Activated CD8-positive, alpha-beta memory T cell treated with anti-CD3 and anti-CD28 coated beads, Interleukin-2, amount 50 U/mL, for 24 hours (primary cell): ENCODE data around the gene DPP3.
"Not testable (repeated sequence)": the region's sequence is repeated elsewhere in the genome, so short reads cannot be mapped to it uniquely, and the experiment has no call there.

ENCODE experiments used
- DNase-seq: peaks from one replicate; pipeline ENCODE4 v3.0.0-alpha.2; 2020; ENCODE audit errors: extremely low read depth

The DPP3 gene

GRCh38 chr11:66464116-66464515 is 16.1 kb upstream of the DPP3 start:
- DNase-seq, result not testable (repeated sequence)

DNA sequence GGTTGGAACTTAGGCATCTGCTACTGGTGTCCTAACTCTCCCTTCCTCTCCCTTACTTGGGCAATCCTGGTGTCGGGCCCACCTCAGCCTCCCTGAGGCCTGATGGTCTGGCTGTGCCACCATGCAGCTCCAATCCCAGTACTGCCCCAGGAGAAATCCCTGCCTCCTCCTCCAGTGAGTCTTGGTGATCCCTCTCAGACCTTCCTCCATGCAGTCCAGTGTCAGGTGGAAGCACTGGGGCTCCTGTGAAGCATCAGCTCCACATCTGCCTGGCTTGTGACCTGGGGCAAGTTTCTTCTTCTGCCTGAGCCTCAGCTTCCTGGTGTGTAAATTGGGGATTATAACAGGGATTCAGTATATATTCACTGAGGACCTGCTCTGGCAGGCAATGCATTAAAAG is 15.3 kb upstream of the DPP3 start:
- no peak for DNase-seq

DNA sequence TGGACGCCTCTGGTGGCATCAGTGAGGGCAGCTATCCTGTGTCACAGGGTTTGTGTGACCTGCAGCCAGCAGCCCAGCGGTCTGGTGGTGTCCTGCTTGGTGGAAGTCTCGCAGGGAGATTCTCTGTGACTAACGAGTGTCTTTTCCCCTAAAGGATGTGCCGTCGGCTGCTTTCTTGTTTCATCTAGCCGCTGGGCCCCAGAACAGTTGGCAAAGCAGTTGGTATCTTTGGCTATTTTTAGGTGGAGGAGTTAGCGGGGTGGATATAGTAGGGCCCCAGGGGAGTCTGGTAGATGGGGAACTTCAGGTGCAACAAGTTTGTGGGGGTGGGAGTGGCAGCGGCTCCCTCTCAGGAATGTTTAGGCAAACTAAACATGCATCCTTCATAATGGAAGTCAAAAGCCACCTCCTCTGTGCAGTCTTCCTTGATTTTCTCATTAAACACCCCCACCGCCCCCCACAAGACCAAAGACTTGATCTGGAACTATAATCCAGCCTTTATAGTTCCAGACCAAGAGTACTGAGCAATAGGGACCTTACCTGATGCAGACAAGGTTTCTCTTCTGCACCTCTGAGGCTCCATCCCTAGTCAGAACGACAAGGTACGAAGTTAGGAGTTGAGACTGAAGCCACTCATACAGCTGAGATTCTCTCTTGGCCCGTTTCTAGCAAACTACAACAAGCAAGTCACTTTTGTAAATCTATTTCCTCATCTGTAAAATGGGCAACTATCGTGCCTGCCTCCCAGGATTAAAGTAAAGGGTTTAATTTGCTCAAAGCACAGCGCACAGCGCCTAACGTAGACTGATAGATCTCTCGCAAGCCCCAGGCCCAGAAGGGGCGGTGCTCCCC is 14.6 kb upstream of the DPP3 start:
- no peak for DNase-seq

- peak; percentile 81 for DNase-seq
Observed at GRCh38 chr11:66466225-66467033, 13.8 kb upstream of the DPP3 start, which contains the start of gene PELI3. Gene PELI3, plus strand, starts transcription at chr11:66466905. Its CDS starts 1,224 bp downstream, at chr11:66468129.

DNA sequence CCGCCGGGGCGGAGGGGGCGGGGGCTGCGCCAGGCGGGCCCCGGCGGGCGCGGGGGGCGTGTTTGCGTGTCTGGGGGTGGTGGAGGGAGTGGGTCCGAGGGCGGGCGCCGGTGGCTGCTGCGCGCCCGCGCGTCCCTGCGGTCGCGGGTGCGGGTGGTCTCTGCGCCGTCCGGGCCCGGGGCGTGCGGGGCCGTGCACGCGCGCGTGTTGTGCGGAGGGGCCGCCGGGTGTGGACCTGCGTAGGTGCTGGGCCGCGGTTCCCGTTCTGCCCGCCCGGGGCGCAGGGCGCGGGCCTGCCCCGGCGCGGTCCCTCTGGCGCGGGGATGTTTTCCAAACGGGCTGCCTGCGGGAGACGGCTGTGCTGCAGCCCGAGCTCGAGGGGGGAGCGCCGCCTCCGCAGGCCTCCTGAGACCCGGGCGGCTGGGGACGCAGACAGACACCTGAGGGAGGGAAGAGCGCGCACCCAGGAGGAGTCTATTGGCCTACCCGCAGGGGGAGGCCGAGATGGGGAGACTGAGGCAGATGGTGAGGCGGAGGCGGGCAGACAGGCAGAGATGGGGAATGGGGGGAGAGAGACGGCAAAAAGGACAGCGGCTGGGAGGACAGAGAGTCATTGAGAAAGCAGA is 13.1 kb upstream of the DPP3 start:
- DNase-seq, result no peak

- no peak for DNase-seq
Observed at GRCh38 chr11:66467756-66468155, 12.5 kb upstream of the DPP3 start.

DNA sequence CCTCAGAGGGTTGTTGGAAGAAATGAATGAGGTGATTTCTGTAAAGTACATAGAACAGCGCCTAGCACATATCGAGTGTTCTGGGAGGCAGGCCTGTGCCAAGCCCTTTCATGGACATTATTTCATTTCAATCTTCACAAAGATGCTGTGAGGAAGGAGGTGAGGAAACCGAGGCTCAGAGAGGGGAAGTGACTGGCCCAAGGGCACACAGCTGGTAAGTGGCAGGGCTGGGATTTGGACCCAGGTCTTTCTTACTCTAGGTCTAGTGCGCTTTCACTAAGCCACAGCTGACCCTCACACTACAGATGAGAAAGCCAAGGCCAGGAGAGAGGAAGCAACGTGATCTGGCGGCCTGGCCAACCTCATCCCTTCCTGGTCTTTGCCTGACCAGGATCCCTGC is 11.5 kb upstream of the DPP3 start:
- DNase-seq, result no peak

DNA sequence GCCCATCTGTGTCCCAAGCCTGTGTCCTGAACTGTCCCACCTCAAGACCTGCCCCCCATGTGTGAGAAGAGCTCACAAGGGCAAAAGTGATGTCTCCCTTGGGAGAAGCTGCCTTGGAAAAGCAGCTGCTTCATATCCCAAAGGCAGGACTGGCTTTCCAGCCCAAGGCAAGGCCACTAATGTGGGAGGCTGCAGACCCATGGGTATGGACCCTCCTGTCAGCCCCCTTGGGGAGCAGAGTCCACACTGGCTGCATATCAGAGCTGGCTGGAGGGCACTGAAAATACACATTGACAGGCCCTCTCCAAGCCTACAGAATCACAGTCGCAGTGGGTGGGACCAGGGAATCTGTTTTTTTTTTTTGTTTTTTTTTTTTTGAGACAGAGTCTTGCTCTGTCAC is 10.8 kb upstream of the DPP3 start:
- DNase-seq, result no peak

GRCh38 chr11:66470015-66470414 is 10.2 kb upstream of the DPP3 start:
- no peak for DNase-seq

DNA sequence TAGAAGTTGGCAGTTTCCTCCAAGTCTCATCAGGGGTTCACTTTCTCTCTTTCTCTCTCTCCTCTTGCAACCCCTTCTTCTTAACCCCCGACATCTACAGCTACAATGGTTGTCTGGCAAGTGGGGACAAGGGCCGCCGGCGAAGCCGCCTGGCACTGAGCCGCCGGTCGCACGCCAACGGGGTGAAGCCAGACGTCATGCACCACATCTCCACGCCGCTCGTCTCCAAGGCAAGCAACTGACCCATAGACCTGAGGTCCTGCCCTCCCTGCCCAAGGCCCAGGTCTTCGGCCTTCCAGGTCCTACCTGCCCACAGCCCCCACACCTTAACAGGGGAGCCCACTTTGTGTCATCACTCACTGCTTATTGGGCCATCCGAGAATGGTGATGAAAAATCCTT is 9.1 kb upstream of the DPP3 start:
- no peak for DNase-seq

- DNase-seq, result no peak
Observed at GRCh38 chr11:66472054-66472453, 8.2 kb upstream of the DPP3 start.

- no peak for DNase-seq
Observed at GRCh38 chr11:66473167-66473566, 7.1 kb upstream of the DPP3 start.

GRCh38 chr11:66473608-66474515 is 6.4 kb upstream of the DPP3 start:
- no peak for DNase-seq

DNA sequence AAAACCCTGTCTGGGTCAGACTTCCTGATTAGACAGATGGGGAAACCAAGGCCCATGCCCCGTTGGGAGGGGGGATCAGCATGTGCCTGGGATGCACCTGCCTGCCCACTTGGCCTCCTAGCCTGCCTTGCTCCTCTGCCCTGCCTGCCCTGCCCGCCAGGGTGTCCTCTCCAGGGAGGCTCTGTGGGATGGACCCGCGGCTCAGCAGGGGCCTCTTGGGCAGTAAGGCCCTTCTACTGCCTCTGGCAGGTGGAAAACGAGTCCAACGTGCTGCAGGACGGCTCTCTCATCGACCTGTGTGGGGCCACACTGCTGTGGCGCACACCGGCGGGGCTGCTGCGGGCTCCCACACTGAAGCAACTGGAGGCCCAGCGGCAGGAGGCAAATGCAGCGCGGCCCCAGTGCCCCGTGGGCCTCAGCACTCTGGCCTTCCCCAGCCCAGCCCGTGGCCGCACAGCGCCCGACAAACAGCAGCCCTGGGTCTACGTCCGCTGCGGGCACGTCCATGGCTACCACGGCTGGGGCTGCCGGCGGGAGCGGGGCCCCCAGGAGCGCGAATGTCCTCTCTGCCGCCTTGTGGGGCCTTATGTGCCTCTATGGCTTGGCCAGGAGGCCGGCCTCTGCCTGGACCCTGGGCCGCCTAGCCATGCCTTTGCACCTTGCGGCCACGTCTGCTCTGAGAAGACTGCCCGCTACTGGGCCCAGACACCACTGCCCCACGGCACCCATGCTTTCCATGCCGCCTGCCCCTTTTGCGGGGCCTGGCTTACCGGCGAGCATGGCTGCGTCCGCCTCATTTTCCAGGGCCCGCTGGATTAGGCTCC is 4.7 kb upstream of the DPP3 start:
- DNase-seq, result no peak

DNA sequence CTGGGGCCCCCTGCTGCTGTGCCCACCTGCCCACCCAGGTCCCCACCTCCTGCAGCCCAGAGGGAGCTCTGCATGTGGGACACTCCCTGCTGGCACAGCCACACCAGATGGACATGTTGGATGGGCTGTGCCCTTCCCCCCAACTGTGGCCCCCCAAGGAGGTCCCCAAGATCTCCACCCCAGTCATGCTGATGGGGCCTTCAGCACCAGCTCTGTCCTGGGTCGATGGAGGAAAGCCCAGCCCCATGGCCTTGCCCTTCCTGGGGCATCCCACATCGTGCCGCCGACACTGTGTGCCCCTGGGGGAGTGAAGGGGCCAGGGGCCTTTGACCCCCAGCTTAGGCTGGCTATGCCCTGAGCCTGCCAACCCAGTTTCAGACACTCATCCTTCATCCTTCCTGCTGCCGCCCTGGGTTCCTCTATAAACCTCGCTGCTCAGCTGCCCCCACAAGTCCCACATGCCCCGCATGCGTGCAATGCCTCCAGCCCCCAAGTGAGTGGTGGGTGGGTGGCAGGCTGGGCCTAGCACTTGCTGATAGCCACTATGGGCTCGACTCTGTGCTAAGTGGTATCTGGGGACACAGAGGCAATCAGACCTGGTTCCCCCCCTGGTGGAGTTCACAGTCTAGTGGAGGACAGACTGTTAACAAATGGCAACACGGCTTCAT is 3.9 kb upstream of the DPP3 start:
- DNase-seq, result no peak

GRCh38 chr11:66476841-66477251 is 3.4 kb upstream of the DPP3 start:
- DNase-seq, result no peak

DNA sequence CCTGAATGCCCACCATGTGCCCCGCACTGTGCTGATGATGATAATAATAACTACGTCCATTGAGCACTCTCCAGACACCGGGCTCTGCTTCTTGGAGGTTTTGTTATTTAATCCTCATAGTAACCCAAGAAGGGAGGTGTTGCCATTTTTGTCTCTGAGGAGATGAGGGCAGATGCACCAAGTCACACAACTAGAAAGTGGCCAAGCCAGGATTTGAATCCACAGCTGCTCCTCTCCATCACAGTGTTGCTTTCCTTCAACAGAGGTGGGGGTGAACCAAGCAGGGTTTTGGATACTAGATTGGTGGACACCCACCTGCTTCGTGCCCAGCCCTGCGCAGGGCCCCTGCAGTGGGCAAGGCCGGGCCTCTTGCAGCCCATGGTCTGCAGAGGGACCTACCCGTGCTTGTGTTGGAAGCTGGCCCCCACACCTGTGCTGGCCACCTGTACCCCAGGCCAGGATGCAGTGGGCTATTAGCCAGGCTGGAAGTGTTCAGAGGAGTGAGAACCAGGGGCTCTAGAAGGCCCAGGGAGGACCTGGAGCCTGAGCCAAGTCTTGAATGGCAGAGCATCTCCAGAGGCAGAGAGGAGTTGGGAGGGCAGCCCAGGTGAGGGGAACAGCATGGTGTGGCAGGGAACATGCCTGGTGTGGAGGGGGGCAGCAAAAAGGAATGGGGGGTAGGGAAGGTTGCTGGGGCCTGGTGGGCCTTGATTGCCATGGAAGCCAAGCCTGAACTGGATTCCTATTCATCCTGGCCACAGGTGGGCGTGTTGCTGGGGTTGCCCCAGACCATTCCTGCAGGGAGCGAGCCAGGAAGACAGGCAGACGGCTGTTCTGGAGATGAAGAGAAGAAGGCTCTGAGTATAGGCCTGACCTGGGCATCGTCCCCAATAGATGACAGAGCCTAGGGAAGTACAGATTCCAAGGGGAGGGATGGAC is 2.7 kb upstream of the DPP3 start:
- no peak for DNase-seq

DNA sequence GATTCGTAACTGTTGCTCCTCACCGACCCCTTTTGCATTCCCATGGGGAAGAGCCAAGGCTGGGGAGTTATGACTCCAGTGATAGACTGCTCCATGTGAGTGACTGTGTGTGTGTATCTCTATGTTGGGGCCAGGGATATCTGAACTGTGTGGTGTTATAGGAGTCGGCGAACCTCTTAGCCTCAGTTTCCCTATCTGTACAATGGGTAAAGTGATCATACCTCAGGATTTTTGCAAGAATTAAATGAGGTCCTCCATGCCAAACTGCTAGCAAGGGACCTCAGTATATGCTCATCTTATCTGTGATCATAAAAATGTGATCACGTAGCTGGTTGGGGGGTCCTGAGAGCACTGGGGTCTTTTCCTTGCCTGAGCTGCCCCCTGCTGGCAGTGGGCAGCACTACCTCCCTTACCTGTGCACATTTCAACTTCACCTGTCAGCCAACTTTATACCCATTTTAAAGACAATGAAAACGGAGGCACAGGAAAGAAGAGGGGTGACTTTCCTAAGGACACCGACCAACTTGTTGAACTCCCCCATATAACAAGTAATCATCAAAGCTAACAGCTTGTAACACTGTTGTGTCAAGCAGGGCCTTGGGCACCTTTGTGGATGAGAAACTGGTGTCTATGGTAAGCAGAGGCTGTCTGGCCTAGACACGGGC is 1.4 kb upstream of the DPP3 start:
- DNase-seq, result no peak
